Effector memory CD4-positive, alpha-beta T cell (primary cell): Measurements from ENCODE around the gene TAF10.

Experiments used
- DNase-seq, 3 donors: peaks; one replicate each; pipeline ENCODE4 v3.0.0-alpha.2; 2020
- H3K27ac ChIP-seq: 2 replicates; pipeline ENCODE4 v1.7.0; 2013; ENCODE audit warnings: mild to moderate bottlenecking, low read length, moderate library complexity; ENCODE audit not compliant: insufficient read depth, poor library complexity, severe bottlenecking
- H3K27me3 ChIP-seq: replicated peaks from 2 replicates; pipeline ENCODE4 v1.7.0; 2013; ENCODE audit warnings: mild to moderate bottlenecking, low read length; ENCODE audit not compliant: insufficient read depth, control insufficient read depth, poor library complexity, severe bottlenecking
- H3K36me3 ChIP-seq: 2 replicates; pipeline ENCODE4 v1.7.0; 2013; ENCODE audit warnings: mild to moderate bottlenecking, low read length, moderate library complexity; ENCODE audit not compliant: control insufficient read depth, insufficient read depth
- H3K4me1 ChIP-seq: 2 replicates; pipeline ENCODE4 v1.7.0; 2013; ENCODE audit warnings: low read length, mild to moderate bottlenecking; ENCODE audit not compliant: control insufficient read depth, insufficient read depth, poor library complexity, severe bottlenecking
- H3K4me3 ChIP-seq: 2 replicates; pipeline ENCODE4 v1.7.0; 2013; ENCODE audit warnings: low read length, low read depth, mild to moderate bottlenecking; ENCODE audit not compliant: insufficient read depth, poor library complexity, severe bottlenecking
- H3K9me3 ChIP-seq: 2 replicates; pipeline ENCODE4 v1.7.0; 2013; ENCODE audit warnings: mild to moderate bottlenecking, low read length, moderate library complexity; ENCODE audit not compliant: control insufficient read depth

Gene TAF10

GRCh38 chr11:6584528-6584927 lies 27.5 kb downstream of the TAF10 start:
- no peak overlapping the region for H3K4me3 ChIP-seq
- no peak for DNase-seq

GRCh38 chr11:6583584-6583983 lies 28.4 kb downstream of the TAF10 start:
- DNase-seq = no peak
- H3K36me3 ChIP-seq = peaks cover 4% of the 10 kb centered on the region
- H3K27ac ChIP-seq = no peak overlapping the region
- H3K27me3 ChIP-seq = no peaks in the 10 kb centered on the region
- H3K4me3 ChIP-seq = no peak overlapping the region
- no peaks in the 10 kb centered on the region for H3K9me3 ChIP-seq
- H3K4me1 ChIP-seq = no peaks in the 10 kb centered on the region

More at GRCh38 chr11:6584528-6584927, 27.5 kb downstream of the TAF10 start:
- Histone ChIP-seq H3K4me1 (no peaks in the 10 kb centered on the region), H3K36me3 (peaks cover 4% of the 10 kb centered on the region), H3K9me3 (no peaks in the 10 kb centered on the region), H3K27ac (no peak overlapping the region), H3K27me3 (no peaks in the 10 kb centered on the region)

- Histone ChIP-seq H3K4me3 (no peak overlapping the region), H3K36me3 (peaks cover 4% of the 10 kb centered on the region), H3K4me1 (no peaks in the 10 kb centered on the region), H3K27ac (no peak overlapping the region), H3K27me3 (no peaks in the 10 kb centered on the region), H3K9me3 (no peaks in the 10 kb centered on the region)
- no peak for DNase-seq
Observed at GRCh38 chr11:6579681-6580080, 32.3 kb downstream of the TAF10 start.

- H3K9me3 ChIP-seq = no peaks in the 10 kb centered on the region
- no peak for DNase-seq
- no peak overlapping the region for H3K4me3 ChIP-seq
- no peaks in the 10 kb centered on the region for H3K36me3 ChIP-seq
- H3K27ac ChIP-seq = no peak overlapping the region
- H3K27me3 ChIP-seq = no peaks in the 10 kb centered on the region
- H3K4me1 ChIP-seq = no peaks in the 10 kb centered on the region
Observed at GRCh38 chr11:6578134-6578533, 33.9 kb downstream of the TAF10 start.

GRCh38 chr11:6576471-6577373 lies 35.3 kb downstream of the TAF10 start:
- H3K9me3 ChIP-seq = no peaks in the 10 kb centered on the region
- H3K27me3 ChIP-seq = no peaks in the 10 kb centered on the region
- H3K27ac ChIP-seq = no peak overlapping the region
- H3K4me1 ChIP-seq = no peaks in the 10 kb centered on the region
- H3K36me3 ChIP-seq = no peaks in the 10 kb centered on the region
- no peak overlapping the region for H3K4me3 ChIP-seq
- no peak for DNase-seq

- Histone ChIP-seq H3K4me3 (no peak overlapping the region), H3K27me3 (no peaks in the 10 kb centered on the region), H3K36me3 (peaks cover 3% of the 10 kb centered on the region), H3K4me1 (no peaks in the 10 kb centered on the region), H3K9me3 (no peaks in the 10 kb centered on the region), H3K27ac (no peak overlapping the region)
- DNase-seq = no peak
Observed at GRCh38 chr11:6574816-6575715, 37.0 kb downstream of the TAF10 start.

- H3K4me3 ChIP-seq = no peak overlapping the region
- DNase-seq = no peak
- H3K27me3 ChIP-seq = no peaks in the 10 kb centered on the region
- peaks cover 3% of the 10 kb centered on the region for H3K36me3 ChIP-seq
- H3K27ac ChIP-seq = no peak overlapping the region
- no peaks in the 10 kb centered on the region for H3K4me1 ChIP-seq
- no peaks in the 10 kb centered on the region for H3K9me3 ChIP-seq
Observed at GRCh38 chr11:6572215-6572614, 39.8 kb downstream of the TAF10 start.

GRCh38 chr11:6571434-6572008 lies 40.5 kb downstream of the TAF10 start:
- Histone ChIP-seq H3K27me3 (no peaks in the 10 kb centered on the region), H3K9me3 (no peaks in the 10 kb centered on the region), H3K4me3 (no peak overlapping the region), H3K27ac (no peak overlapping the region), H3K36me3 (peaks cover 3% of the 10 kb centered on the region), H3K4me1 (no peaks in the 10 kb centered on the region)
- no peak for DNase-seq

GRCh38 chr11:6570691-6571427 lies 41.2 kb downstream of the TAF10 start:
- no peak overlapping the region for H3K4me3 ChIP-seq
- H3K27me3 ChIP-seq = no peaks in the 10 kb centered on the region
- DNase-seq = no peak
- H3K36me3 ChIP-seq = peaks cover 3% of the 10 kb centered on the region
- H3K4me1 ChIP-seq = no peaks in the 10 kb centered on the region
- no peaks in the 10 kb centered on the region for H3K9me3 ChIP-seq
- no peak overlapping the region for H3K27ac ChIP-seq
